Measurements from ENCODE around the gene COL16A1.

GRCh38 chr1:31699341-31699891, 4.4 kb downstream of the COL16A1 start:
- TF ChIP-seq CTCF (IDR thresholded peaks at IDR 0.05) (no peak), POLR2A (IDR thresholded peaks at IDR 0.05) (no peak)
